Hepatocyte (in vitro differentiated cells): ENCODE data around the gene TLNRD1. TPM values are rescaled to one million over a fixed set of nuclear protein-coding genes. Genes with fewer than 3 reads are reported as not detected.

ENCODE experiments used
- DNase-seq: peaks from one replicate; pipeline ENCODE4 v3.0.0-alpha.2; 2016; ENCODE audit warnings: low spot score
- H2AFZ ChIP-seq: fragments of 200-600 bp; sonication (generic); 2 replicates; pipeline ENCODE4 v1.6.0; 2016; ENCODE audit warnings: antibody characterized with exemption, mild to moderate bottlenecking
- H3K27ac ChIP-seq: fragments of 200-600 bp; sonication (generic); 2 replicates; pipeline ENCODE4 v1.5.1; 2016; ENCODE audit warnings: mild to moderate bottlenecking
- H3K27me3 ChIP-seq: fragments of 200-600 bp; sonication (generic); 2 replicates; pipeline ENCODE4 v1.6.1; 2016
- H3K36me3 ChIP-seq: fragments of 200-600 bp; sonication (generic); replicated peaks from 2 replicates; pipeline ENCODE4 v1.5.1; 2016; ENCODE audit warnings: low read depth; ENCODE audit not compliant: insufficient read depth
- H3K4me1 ChIP-seq: fragments of 200-600 bp; sonication (generic); 2 replicates; pipeline ENCODE4 v1.5.1; 2016; ENCODE audit warnings: mild to moderate bottlenecking, moderate library complexity; ENCODE audit not compliant: insufficient read depth
- H3K4me2 ChIP-seq: fragments of 200-600 bp; sonication (generic); 2 replicates; pipeline ENCODE4 v1.6.0; 2016
- H3K4me3 ChIP-seq: fragments of 200-600 bp; sonication (generic); 2 replicates; pipeline ENCODE4 v1.5.1; 2016; ENCODE audit warnings: mild to moderate bottlenecking
- H3K79me2 ChIP-seq: fragments of 200-600 bp; sonication (generic); 2 replicates; pipeline ENCODE4 v1.6.0; 2017; ENCODE audit warnings: mild to moderate bottlenecking
- H3K9me2 ChIP-seq: fragments of 200-600 bp; sonication (generic); replicated peaks from 2 replicates; pipeline ENCODE4 v1.6.0; 2017; ENCODE audit warnings: mild to moderate bottlenecking; ENCODE audit not compliant: insufficient read depth
- H3K9me3 ChIP-seq: fragments of 200-600 bp; sonication (generic); 2 replicates; pipeline ENCODE4 v1.5.1; 2016; ENCODE audit warnings: low read depth, mild to moderate bottlenecking
- H4K20me1 ChIP-seq: fragments of 200-600 bp; sonication (generic); 2 replicates; pipeline ENCODE4 v1.6.0; 2016; ENCODE audit warnings: mild to moderate bottlenecking; ENCODE audit not compliant: insufficient read depth, poor library complexity, severe bottlenecking
- CTCF ChIP-seq: fragments of 200-600 bp; sonication (generic); IDR thresholded peaks from 2 replicates; pipeline ENCODE4 v1.5.1; 2016; ENCODE audit warnings: antibody characterized with exemption, mild to moderate bottlenecking; ENCODE audit not compliant: poor library complexity
- EZH2 ChIP-seq: fragments of 200-600 bp; sonication (generic); IDR thresholded peaks from 2 replicates; pipeline ENCODE4 v1.6.1; 2016; ENCODE audit warnings: antibody characterized with exemption, mild to moderate bottlenecking, borderline replicate concordance
- EZH2phosphoT487 ChIP-seq: fragments of 200-600 bp; sonication (generic); IDR thresholded peaks from one replicate; pipeline ENCODE4 v1.6.1; 2018; ENCODE audit warnings: antibody characterized with exemption, mild to moderate bottlenecking, low read depth, moderate library complexity; ENCODE audit not compliant: unreplicated experiment, severe bottlenecking
- WGBS: methylation state at CpG from one replicate; pipeline ENCODE4 v1.1.6; 2016; ENCODE audit warnings: low lambda C conversion rate; ENCODE audit errors: missing lambda C conversion rate; 5-methylcytosine and 5-hydroxymethylcytosine counted together
- polyA plus RNA-seq: library from polyadenylated mRNA; unstranded; fragments of >200 nt; fragmentation: Nextera tagmentation; extraction: Ambion mirVana; gene quantifications from 2 replicates; pipeline ENCODE4 v1.2.1, GENCODE V29; 2016
- total RNA-seq: library from RNA; depleted of rRNA; stranded (reverse); fragments of >200 nt; gene quantifications from 2 replicates; pipeline ENCODE4 v1.2.3, GENCODE V29; 2014

TLNRD1 gene
- total and polyA plus RNA-seq, 2 experiments from 2014 or later, result 10.3 to 15.6 TPM

- no peaks in the 10 kb centered on the region for H3K36me3 ChIP-seq
- peaks cover 5% of the 10 kb centered on the region for H3K79me2 ChIP-seq
- H2AFZ ChIP-seq, result no peak overlapping the region
- no peak overlapping the region for H3K4me3 ChIP-seq
- DNase-seq, result no peak
- no peaks in the 10 kb centered on the region for H4K20me1 ChIP-seq
- H3K9me3 ChIP-seq, result no peaks in the 10 kb centered on the region
- no peak overlapping the region for H3K4me2 ChIP-seq
- H3K4me1 ChIP-seq, result no peaks in the 10 kb centered on the region
- no peak overlapping the region for H3K27ac ChIP-seq
- TF ChIP-seq CTCF, result no peak
- no peak for TF ChIP-seq EZH2
- TF ChIP-seq EZH2phosphoT487, result no peak
- no peaks in the 10 kb centered on the region for H3K27me3 ChIP-seq
- WGBS, result 78% methylated on average over 3 of the region's 3 CpGs
- H3K9me2 ChIP-seq, result no peaks in the 10 kb centered on the region
These were observed 30.1 kb upstream of the TLNRD1 start for GRCh38 chr15:80970658-80971057.

GRCh38 chr15:80971143-80971542, 29.6 kb upstream of the TLNRD1 start:
- no peaks in the 10 kb centered on the region for H3K27me3 ChIP-seq
- H3K79me2 ChIP-seq, result peaks cover 5% of the 10 kb centered on the region
- no peaks in the 10 kb centered on the region for H3K9me3 ChIP-seq
- H2AFZ ChIP-seq, result no peak overlapping the region
- H3K36me3 ChIP-seq, result no peaks in the 10 kb centered on the region
- WGBS, result 55% methylated on average over 2 of the region's 2 CpGs
- no peaks in the 10 kb centered on the region for H3K9me2 ChIP-seq
- no peak overlapping the region for H3K4me3 ChIP-seq
- no peak for DNase-seq
- TF ChIP-seq EZH2phosphoT487 (no peak), EZH2 (no peak), CTCF (no peak)
- no peaks in the 10 kb centered on the region for H4K20me1 ChIP-seq
- no peak overlapping the region for H3K27ac ChIP-seq
- no peaks in the 10 kb centered on the region for H3K4me1 ChIP-seq
- H3K4me2 ChIP-seq, result no peak overlapping the region

- H4K20me1 ChIP-seq, result peaks cover 4% of the 10 kb centered on the region
- peaks cover 10% of the 10 kb centered on the region for H3K79me2 ChIP-seq
- 92% methylated on average over 3 of the region's 3 CpGs for WGBS
- H3K36me3 ChIP-seq, result no peaks in the 10 kb centered on the region
- H3K27ac ChIP-seq, result no peak overlapping the region
- H3K4me2 ChIP-seq, result no peak overlapping the region
- TF ChIP-seq EZH2 (no peak), EZH2phosphoT487 (no peak), CTCF (no peak)
- H3K4me1 ChIP-seq, result no peaks in the 10 kb centered on the region
- H3K9me3 ChIP-seq, result no peaks in the 10 kb centered on the region
- H3K9me2 ChIP-seq, result no peaks in the 10 kb centered on the region
- no peak for DNase-seq
- no peak overlapping the region for H3K4me3 ChIP-seq
- H3K27me3 ChIP-seq, result no peaks in the 10 kb centered on the region
- H2AFZ ChIP-seq, result no peak overlapping the region
These were observed 28.4 kb upstream of the TLNRD1 start for GRCh38 chr15:80972276-80972675.

- no peak overlapping the region for H3K4me2 ChIP-seq
- no peaks in the 10 kb centered on the region for H3K4me1 ChIP-seq
- TF ChIP-seq CTCF, result no peak
- no peak for TF ChIP-seq EZH2phosphoT487
- TF ChIP-seq EZH2, result no peak
- no peaks in the 10 kb centered on the region for H3K27me3 ChIP-seq
- DNase-seq, result no peak
- peaks cover 19% of the 10 kb centered on the region for H3K79me2 ChIP-seq
- H3K4me3 ChIP-seq, result no peak overlapping the region
- no peak overlapping the region for H3K27ac ChIP-seq
- H3K9me2 ChIP-seq, result no peaks in the 10 kb centered on the region
- WGBS, result 89% methylated on average over 4 of the region's 4 CpGs
- H3K36me3 ChIP-seq, result no peaks in the 10 kb centered on the region
- no peaks in the 10 kb centered on the region for H3K9me3 ChIP-seq
- no peak overlapping the region for H2AFZ ChIP-seq
- H4K20me1 ChIP-seq, result peaks cover 4% of the 10 kb centered on the region
These were observed 25.8 kb upstream of the TLNRD1 start for GRCh38 chr15:80974914-80975313.
